GM18907 (cell line): Measurements from ENCODE around the gene OR10A2.
"Not testable (repeated sequence)": the region's sequence is repeated elsewhere in the genome, so short reads cannot be mapped to it uniquely, and the experiment has no call there.

Experiments used
- ATAC-seq: cut with Tn5 transposase; IDR thresholded peaks from one replicate; pipeline ENCODE4 v1.9.1; 2021; ENCODE audit warnings: mild to moderate bottlenecking, moderate library complexity; ENCODE audit not compliant: unreplicated experiment

OR10A2 gene, protein sequence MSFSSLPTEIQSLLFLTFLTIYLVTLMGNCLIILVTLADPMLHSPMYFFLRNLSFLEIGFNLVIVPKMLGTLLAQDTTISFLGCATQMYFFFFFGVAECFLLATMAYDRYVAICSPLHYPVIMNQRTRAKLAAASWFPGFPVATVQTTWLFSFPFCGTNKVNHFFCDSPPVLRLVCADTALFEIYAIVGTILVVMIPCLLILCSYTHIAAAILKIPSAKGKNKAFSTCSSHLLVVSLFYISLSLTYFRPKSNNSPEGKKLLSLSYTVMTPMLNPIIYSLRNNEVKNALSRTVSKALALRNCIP

DNA sequence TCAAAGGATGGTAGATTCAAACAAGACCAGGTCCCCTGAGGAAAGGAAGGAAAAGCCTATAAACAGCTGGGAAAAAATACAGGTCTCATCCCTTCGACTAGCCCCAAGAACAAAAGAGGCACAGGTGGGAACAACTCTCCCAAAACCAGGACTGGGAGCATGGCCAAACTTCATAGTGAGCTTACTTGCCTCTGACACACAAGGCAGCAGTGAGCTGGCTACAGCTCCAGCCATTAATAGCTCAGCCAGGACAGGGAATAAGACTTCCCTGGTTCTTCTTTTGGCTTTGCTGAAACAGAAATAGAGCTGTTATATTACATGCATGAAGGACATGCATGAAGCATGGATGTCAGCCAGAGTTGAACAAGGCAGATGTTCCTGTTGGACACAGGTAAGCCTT is at the start of gene OR10A2:
TSS of gene OR10A2 (plus strand) at position 97 of the 400 bp plus-strand sequence. CDS start 6,698 bp downstream, outside the sequence.
- ATAC-seq = no peak

- no peak for ATAC-seq
Observed at GRCh38 chr11:6813656-6814055, 49.2 kb upstream of the OR10A2 start.

DNA sequence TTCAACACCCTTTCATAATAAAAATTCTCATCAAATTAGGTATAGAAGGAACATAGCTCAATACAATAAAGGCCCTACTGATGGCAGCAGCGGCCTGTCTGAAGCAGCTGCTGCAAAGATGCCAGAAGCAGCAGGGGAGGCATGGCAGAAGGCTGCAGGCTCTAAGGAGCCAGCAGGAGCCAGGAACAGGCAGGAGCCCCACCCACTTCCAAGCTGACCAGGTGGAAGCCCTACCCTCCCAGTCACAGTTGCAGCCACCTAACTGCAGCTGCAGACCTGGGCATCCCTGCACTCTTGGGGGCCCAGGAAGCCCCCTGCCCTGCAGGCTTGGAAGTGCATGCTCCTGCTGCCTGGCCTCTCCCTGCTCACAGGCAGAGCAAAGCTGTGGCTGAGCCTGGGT is 45.2 kb upstream of the OR10A2 start:
- ATAC-seq = no peak

DNA sequence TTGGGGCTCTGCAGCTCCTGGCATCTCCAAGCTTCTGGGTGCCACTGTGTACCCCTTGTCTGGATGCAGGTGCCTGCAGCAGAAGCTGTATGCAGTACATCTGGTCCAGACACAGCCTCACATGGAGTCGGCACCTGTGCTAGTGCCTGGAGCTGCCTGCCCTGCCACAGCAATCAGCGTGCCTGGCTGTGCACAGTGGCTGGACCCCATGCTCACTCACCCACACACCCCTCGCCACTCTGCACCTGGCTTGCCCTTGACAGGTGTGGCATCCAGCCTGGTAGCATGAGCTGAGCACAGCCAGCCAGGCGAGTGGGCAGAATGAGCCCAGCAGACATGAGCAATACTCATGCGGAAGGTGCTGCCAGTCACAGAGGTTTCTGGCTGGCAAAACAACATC is 43.9 kb upstream of the OR10A2 start:
- ATAC-seq = no peak

GRCh38 chr11:6824136-6824823 is 38.6 kb upstream of the OR10A2 start:
- ATAC-seq = no peak

- ATAC-seq = no peak
Observed at GRCh38 chr11:6825231-6825744, 37.6 kb upstream of the OR10A2 start.

DNA sequence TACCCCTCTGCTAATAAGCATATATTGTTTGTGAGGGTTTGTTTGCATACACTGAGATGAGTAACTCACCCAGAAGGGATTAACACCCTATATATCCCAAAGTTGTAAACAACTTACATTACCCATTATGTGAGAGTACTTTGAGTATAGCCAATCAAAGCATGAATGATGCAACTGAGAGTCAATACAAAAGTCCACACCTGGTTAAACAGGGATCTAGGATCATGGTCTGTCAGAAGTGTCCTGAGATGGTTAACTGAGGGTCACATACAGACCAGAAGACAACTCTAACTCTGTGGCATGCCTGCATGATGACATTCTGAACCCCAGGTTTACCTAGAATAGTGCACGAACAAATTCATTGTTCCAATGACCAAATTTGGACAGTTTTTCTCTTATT is 34.8 kb upstream of the OR10A2 start:
- no peak for ATAC-seq

DNA sequence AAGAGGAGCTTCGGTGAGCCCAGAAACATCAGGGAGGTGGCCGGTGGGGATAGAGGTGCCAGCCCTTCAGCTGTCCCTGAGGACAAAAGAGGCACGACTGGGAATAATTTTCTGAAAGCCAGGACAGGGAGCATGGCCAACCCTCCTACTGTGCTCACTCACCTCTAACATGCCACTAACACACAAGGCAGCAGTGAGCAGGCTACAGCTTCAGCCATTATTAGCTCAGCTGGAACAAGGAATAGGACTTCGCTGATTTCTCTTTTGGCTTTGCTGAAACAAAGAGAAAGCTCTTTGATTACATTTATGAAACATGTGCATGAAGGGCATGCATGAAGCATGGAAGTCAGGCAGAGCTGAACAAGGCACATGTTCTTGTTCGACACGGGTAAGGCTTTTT is 29.5 kb upstream of the OR10A2 start:
- ATAC-seq = no peak

DNA sequence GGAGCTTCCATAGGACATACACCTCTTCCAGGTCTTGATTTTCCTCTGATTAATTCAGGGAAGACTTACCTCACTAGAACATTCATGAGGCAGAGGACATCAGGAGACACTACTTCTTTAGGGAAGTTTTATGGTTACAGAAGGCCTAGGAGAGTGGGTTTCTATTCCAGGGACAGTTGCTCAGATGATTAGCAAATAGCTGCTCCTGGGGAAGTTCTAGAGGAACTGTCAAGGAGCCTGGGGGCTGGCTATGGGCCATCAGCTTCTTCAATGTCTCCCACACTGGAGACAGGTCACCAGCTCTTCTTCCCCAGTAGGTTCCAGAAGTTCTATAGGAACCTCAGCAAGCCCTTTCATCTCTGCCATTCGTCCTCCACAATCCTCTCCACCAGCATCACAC is 28.8 kb upstream of the OR10A2 start:
- ATAC-seq = no peak

- no peak for ATAC-seq
Observed at GRCh38 chr11:6841694-6842093, 21.2 kb upstream of the OR10A2 start.

DNA sequence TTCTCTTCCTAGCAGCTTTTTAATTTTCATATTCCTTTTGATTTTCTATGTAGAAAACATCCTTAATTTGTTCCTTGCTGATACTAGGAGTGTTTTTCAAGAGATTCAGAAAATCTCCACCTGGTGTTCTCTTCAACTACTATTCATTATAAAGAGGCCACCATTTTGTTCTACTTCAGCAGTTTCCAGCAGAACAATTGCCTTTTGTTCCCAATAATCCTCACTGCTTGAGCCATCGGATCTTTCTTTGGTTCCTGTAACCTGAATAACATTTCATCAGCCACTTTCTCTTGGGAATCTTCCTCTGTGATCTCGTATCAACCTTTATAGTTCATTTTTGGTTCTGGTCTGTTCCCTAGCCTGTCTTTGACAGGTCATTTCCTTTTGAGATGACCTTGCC is 19.2 kb upstream of the OR10A2 start:
- ATAC-seq = no peak

DNA sequence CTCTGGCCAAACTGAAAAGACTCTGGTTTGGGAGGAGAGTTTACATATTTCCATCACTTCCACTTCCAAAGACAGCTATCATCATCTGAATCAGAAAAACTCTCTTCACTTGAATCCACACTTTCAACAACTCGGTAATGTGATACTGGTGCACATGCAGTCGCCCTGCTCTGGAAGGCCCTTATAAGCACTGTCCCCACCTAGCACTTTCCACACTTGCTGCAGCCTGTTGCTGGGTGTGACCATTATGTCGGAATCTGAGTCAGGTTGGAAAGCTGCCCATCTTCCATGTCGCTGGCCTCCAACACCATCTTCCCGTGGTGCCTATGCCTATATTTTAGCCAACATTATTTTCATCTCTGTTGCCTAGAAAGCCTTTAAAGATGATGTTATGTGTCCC is 18.5 kb upstream of the OR10A2 start:
- no peak for ATAC-seq

GRCh38 chr11:6845383-6845782 is 17.5 kb upstream of the OR10A2 start, which contains the start of gene OR10A5:
TSS of gene OR10A5 (plus strand) at chr11:6845683. CDS start at chr11:6845683, 0 bp downstream.
- no peak for ATAC-seq

- ATAC-seq = no peak
Observed at GRCh38 chr11:6850526-6850925, 12.3 kb upstream of the OR10A2 start.

DNA sequence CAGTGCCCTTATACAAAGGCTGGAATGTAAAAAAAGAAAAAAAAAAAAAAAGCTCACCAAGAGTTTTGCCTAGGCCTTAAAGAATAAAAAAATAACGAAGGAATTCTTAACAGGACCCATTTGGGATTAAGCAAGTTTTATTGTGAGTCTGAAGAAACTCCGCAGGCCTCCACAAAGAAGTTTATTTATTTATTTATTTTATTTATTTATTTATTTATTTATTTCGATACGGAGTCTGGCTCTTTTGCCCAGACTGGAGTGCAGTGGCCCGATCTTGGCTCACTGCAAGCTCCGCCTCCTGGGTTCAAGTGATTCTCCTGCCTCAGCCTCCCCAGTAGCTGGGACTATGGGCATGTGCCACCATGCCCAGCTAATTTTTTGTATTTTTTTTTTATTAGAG is 8.1 kb upstream of the OR10A2 start:
- ATAC-seq = not testable (repeated sequence)

GRCh38 chr11:6855971-6856541 is 6.8 kb upstream of the OR10A2 start:
- ATAC-seq = no peak

DNA sequence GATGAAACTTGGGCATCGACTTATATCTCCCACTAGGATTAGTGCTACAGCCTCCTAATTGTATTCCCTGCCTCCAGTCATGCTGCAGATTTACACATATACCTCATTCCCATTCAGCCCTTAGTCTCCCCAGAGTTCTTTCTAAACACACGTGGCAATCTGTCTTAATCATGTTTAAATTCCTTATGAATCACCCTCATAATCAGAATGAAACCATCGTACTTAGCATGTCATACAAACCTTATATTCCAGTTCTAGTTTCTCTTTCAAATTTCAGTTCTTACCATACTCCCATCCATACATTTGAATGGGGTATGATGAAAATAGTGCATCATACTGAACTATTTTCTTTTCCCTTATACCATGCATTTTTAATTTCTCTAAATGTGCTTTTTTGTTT is 6.0 kb upstream of the OR10A2 start:
- no peak for ATAC-seq

GRCh38 chr11:6864438-6864837 is 1.6 kb downstream of the OR10A2 start:
- no peak for ATAC-seq

DNA sequence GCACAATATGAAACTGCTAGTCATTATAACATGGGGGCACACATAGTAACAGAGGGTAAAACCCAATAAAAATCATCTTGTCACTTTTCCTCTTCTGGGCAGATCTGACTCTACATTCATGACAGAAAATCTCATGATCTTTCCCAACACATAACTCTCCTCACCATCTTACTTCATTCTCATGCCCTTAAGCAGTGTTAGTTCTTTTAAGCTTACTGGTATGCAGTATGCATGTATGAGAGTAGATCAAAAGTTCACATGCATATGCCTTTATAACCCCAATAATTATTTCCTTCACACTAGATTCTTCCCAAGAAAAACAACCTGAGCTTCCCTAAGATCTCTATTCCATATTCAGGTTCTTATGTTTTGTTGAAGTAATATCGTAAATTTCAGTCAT is 8.4 kb downstream of the OR10A2 start:
- no peak for ATAC-seq

GRCh38 chr11:6875761-6876160 is 12.9 kb downstream of the OR10A2 start:
- no peak for ATAC-seq

DNA sequence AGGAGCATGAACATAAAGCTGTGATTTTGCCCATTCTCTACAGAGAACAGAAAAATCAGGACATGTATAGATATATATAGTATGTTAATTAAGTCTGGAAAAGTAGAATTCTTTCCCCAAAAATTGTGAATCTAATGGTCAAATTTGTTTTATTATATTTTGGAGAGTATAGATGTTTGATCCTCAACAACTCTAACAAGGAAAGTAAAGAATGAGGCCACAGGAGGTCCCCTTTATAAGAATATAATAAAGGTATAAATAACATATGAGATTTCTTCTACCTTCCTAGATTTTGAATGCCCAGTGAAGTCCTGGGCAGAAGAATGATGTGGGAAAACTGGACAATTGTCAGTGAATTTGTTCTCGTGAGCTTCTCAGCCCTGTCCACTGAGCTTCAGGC is 13.5 kb downstream of the OR10A2 start, which contains the start of gene OR10A4:
TSS of gene OR10A4 (plus strand) at position 301 of the 400 bp plus-strand sequence. CDS start at position 324, 23 bp downstream.
- ATAC-seq = no peak

- ATAC-seq = no peak
Observed at GRCh38 chr11:6876914-6877313, 14.1 kb downstream of the OR10A2 start.
